Panc1 (cell line): Measurements from ENCODE around the gene PHKB. TPM values are rescaled to one million over a fixed set of nuclear protein-coding genes. Genes with fewer than 3 reads are reported as not detected.
"Not testable (repeated sequence)": the region's sequence is repeated elsewhere in the genome, so short reads cannot be mapped to it uniquely, and the experiment has no call there.

Experiments
- ATAC-seq: fragments of 200-7000 bp; cut with Tn5 transposase; 2 replicates; pipeline ENCODE4 v1.9.1; 2020; ENCODE audit warnings: mild to moderate bottlenecking, moderate library complexity
- BruUV-seq: library from RNA; stranded (reverse); fragments of 400-500 nt; replicated peaks from 2 replicates; lab custom pipeline; 2021; lab: Mats Ljungman, UMichigan
- CTCF ChIA-PET: fragments of 300-600 bp; sonication (Branson Sonifier 250); formaldehyde crosslinking; loops from one replicate; lab custom pipeline; 2022; ENCODE audit warnings: antibody characterized with exemption; lab: Charles Lee
- POLR2A ChIA-PET: fragments of 300-600 bp; sonication (Branson Sonifier 250); formaldehyde crosslinking; loops from one replicate; lab custom pipeline; 2022; ENCODE audit warnings: antibody characterized with exemption; lab: Charles Lee
- DNase-seq: peaks from one replicate; pipeline ENCODE4 v3.0.0-alpha.2; 2010; ENCODE audit warnings: low read depth, low spot score
- H3K27ac ChIP-seq: 2 replicates; pipeline ENCODE4 v1.5.1; 2011; ENCODE audit warnings: mild to moderate bottlenecking, low read length, inconsistent platforms
- H3K27me3 ChIP-seq: fragments of 200-500 bp; sonication (Bioruptor generic); 2 replicates; pipeline ENCODE4 v1.6.0; 2014; ENCODE audit warnings: low read length, inconsistent platforms; ENCODE audit not compliant: control insufficient read depth, insufficient read depth
- H3K36me3 ChIP-seq: fragments of 200-500 bp; sonication (Bioruptor generic); 2 replicates; pipeline ENCODE4 v1.5.1; 2014; ENCODE audit warnings: inconsistent platforms, mild to moderate bottlenecking, low read length, moderate library complexity; ENCODE audit not compliant: control insufficient read depth, insufficient read depth
- H3K4me1 ChIP-seq: 2 replicates; pipeline ENCODE4 v1.5.1; 2011; ENCODE audit warnings: inconsistent platforms, mild to moderate bottlenecking, low read length, moderate library complexity; ENCODE audit not compliant: control insufficient read depth, insufficient read depth
- H3K4me3 ChIP-seq, 2 experiments: 2 replicates each; pipeline ENCODE4 v1.5.1; 2011 to 2012; ENCODE audit warnings: low read depth in 2 of 2, low read length in 2 of 2, mild to moderate bottlenecking in 2 of 2, inconsistent platforms in 1 of 2, moderate library complexity in 1 of 2
- H3K9me3 ChIP-seq: fragments of 200-500 bp; sonication (Bioruptor generic); 2 replicates; pipeline ENCODE4 v1.5.1; 2014; ENCODE audit warnings: low read depth, mild to moderate bottlenecking, inconsistent platforms, low read length, moderate library complexity; ENCODE audit not compliant: control insufficient read depth, insufficient read depth
- POLR2AphosphoS5 ChIP-seq: IDR thresholded peaks from 2 replicates; pipeline ENCODE4 v1.6.1; 2012; ENCODE audit warnings: mild to moderate bottlenecking, low read depth, low read length, moderate library complexity
- SIN3A ChIP-seq: IDR thresholded peaks from 2 replicates; pipeline ENCODE4 v1.6.1; 2012; ENCODE audit warnings: low read depth, mild to moderate bottlenecking, low read length, moderate library complexity, borderline replicate concordance; ENCODE audit not compliant: insufficient read depth
- TCF7L2 ChIP-seq: IDR thresholded peaks from 2 replicates; pipeline ENCODE4 v1.6.1; 2011; ENCODE audit warnings: mild to moderate bottlenecking, low read depth, low read length, inconsistent platforms
- in situ Hi-C: cut with HindIII; loops from 2 replicates; pipeline ENCODE4 v1.10.0; 2016; ENCODE audit warnings: low sequenced_read_pairs, low pct_unique_long_range_greater_than_20kb
- intact Hi-C: fragments of 100-400 bp; cut with micrococcal nuclease; formaldehyde crosslinking; loops from one replicate; pipeline ENCODE4 v1.10.0; 2022; ENCODE audit not compliant: unreplicated experiment
- total RNA-seq: library from RNA; stranded (reverse); gene quantifications from one replicate; pipeline ENCODE4 v1.2.1, GENCODE V29; 2021; ENCODE audit not compliant: unreplicated experiment
- TF ChIP-seq, protein P1 (sequence below), 2 experiments: IDR thresholded peaks; 2 replicates each; pipeline ENCODE4 v1.6.1; 2011 to 2012; ENCODE audit warnings: low read depth in 2 of 2, control low read depth in 1 of 2, low read length in 1 of 2, mild to moderate bottlenecking in 1 of 2, moderate library complexity in 1 of 2; ENCODE audit not compliant: insufficient read depth in 1 of 2
- TF ChIP-seq, protein P2 (sequence below): fragments of 450-650 bp; IDR thresholded peaks from 2 replicates; pipeline ENCODE4 v1.5.1; 2017; ENCODE audit warnings: mild to moderate bottlenecking

PHKB gene
- total RNA-seq, 1 experiment from 2014 or later, result 29.5 TPM

DNA sequence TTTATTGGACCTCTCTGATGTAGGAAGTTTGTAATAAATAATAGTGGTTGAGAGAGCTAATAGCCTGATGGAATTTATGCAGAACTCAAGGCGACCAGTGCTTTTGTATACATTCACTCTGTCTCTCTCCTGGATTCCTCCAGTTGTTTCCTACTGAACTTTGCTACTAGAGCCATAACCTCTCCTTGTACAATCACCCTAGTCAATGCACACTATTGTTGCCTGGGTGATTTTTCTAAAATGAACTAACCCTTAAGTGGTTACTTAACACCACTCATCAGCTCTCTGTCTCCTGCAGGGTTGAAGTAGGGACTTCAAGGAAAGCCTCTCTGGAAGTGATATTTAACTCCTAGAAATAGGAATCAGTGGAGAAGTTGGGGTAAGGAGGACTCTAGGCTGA, 9.7 kb downstream of the PHKB start:
- ATAC-seq (no peak), DNase-seq (no peak)
- no peak for TF ChIP-seq POLR2AphosphoS5
- TF ChIP-seq, protein P1, sequence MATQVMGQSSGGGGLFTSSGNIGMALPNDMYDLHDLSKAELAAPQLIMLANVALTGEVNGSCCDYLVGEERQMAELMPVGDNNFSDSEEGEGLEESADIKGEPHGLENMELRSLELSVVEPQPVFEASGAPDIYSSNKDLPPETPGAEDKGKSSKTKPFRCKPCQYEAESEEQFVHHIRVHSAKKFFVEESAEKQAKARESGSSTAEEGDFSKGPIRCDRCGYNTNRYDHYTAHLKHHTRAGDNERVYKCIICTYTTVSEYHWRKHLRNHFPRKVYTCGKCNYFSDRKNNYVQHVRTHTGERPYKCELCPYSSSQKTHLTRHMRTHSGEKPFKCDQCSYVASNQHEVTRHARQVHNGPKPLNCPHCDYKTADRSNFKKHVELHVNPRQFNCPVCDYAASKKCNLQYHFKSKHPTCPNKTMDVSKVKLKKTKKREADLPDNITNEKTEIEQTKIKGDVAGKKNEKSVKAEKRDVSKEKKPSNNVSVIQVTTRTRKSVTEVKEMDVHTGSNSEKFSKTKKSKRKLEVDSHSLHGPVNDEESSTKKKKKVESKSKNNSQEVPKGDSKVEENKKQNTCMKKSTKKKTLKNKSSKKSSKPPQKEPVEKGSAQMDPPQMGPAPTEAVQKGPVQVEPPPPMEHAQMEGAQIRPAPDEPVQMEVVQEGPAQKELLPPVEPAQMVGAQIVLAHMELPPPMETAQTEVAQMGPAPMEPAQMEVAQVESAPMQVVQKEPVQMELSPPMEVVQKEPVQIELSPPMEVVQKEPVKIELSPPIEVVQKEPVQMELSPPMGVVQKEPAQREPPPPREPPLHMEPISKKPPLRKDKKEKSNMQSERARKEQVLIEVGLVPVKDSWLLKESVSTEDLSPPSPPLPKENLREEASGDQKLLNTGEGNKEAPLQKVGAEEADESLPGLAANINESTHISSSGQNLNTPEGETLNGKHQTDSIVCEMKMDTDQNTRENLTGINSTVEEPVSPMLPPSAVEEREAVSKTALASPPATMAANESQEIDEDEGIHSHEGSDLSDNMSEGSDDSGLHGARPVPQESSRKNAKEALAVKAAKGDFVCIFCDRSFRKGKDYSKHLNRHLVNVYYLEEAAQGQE (IDR thresholded peaks at IDR 0.05; ENCODE audit: insufficient read depth in 1 of 2, low read depth in 2 of 2, low read length in 1 of 2), result no peak
- TF ChIP-seq SIN3A, result no peak
- no peak for TF ChIP-seq TCF7L2
- TF ChIP-seq, protein P2, sequence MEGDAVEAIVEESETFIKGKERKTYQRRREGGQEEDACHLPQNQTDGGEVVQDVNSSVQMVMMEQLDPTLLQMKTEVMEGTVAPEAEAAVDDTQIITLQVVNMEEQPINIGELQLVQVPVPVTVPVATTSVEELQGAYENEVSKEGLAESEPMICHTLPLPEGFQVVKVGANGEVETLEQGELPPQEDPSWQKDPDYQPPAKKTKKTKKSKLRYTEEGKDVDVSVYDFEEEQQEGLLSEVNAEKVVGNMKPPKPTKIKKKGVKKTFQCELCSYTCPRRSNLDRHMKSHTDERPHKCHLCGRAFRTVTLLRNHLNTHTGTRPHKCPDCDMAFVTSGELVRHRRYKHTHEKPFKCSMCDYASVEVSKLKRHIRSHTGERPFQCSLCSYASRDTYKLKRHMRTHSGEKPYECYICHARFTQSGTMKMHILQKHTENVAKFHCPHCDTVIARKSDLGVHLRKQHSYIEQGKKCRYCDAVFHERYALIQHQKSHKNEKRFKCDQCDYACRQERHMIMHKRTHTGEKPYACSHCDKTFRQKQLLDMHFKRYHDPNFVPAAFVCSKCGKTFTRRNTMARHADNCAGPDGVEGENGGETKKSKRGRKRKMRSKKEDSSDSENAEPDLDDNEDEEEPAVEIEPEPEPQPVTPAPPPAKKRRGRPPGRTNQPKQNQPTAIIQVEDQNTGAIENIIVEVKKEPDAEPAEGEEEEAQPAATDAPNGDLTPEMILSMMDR, result no peak
- no peaks in the 10 kb centered on the region for H3K4me1 ChIP-seq
- no TSS peak for BruUV-seq
- no peak overlapping the region for H3K4me3 ChIP-seq
- CTCF ChIA-PET, result no interaction called here
- H3K27me3 ChIP-seq, result no peaks in the 10 kb centered on the region
- in situ Hi-C loops (no loop called here), intact Hi-C loops (no loop called here)
- no peak overlapping the region for H3K27ac ChIP-seq
- H3K9me3 ChIP-seq, result no peaks in the 10 kb centered on the region
- POLR2A ChIA-PET, result no interaction called here
- H3K36me3 ChIP-seq, result no peaks in the 10 kb centered on the region

DNA sequence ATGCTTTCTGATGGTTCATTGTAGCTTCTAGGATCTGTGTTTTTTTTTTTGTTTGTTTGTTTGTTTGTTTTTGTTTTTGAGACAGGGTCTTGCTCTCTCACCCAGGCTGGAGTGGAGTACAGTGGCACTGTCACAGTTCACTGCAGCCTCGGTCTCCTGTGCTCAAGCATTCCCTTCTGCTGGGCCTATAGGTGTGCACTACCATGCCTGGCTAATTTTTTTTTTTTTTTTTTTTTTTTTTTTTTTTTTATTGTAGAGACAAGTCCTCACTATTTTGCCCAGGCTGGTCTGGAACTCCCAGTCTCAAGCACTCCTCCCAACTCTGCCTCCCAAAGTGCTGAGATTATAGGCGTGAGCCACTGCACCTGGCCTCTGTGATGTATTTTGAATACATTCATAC, 11.9 kb downstream of the PHKB start:
- BruUV-seq, DNase-seq, intact Hi-C loops, ATAC-seq, H3K27ac ChIP-seq, H3K4me3 ChIP-seq, H3K9me3 ChIP-seq, H3K27me3 ChIP-seq, CTCF ChIA-PET, POLR2A ChIA-PET, in situ Hi-C loops, H3K4me1 ChIP-seq, H3K36me3 ChIP-seq: not testable (repeated sequence)

DNA sequence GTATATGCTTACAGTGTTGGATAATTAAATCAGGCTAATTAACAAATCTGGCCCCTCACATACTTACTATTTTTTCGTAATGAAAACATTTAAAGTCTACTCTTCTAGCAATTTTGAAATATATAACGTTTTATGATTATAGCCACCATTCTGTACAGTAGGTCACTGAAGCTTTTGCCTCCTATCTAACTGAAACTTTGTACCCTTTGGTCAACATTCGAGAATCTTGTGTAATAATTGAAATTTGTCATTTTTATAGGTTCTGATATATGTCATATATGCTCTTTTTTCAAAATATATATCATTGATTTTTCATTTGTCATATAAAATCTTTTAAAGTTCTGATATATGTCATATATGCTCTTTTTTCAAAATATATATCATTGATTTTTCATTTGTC, 12.7 kb downstream of the PHKB start:
- Histone ChIP-seq H3K27me3 (no peaks in the 10 kb centered on the region), H3K36me3 (no peaks in the 10 kb centered on the region), H3K4me3 (no peak overlapping the region), H3K4me1 (no peaks in the 10 kb centered on the region), H3K9me3 (no peaks in the 10 kb centered on the region), H3K27ac (no peak overlapping the region)
- no peak for ATAC-seq
- TF ChIP-seq, protein P1 (IDR thresholded peaks at IDR 0.05; ENCODE audit: insufficient read depth in 1 of 2, low read depth in 2 of 2, low read length in 1 of 2), result no peak
- TF ChIP-seq, protein P2, result no peak
- TF ChIP-seq POLR2AphosphoS5 (no peak), SIN3A (no peak), TCF7L2 (no peak)
- no TSS peak for BruUV-seq
- in situ Hi-C loops, result no loop called here
- intact Hi-C loops, result no loop called here
- ChIA-PET CTCF (no interaction called here), POLR2A (no interaction called here)
- no peak for DNase-seq
